T-cell (primary cell): ENCODE data around the gene UMOD. TPM values are rescaled to one million over a fixed set of nuclear protein-coding genes. Genes with fewer than 3 reads are reported as not detected.

Experiments used
- ATAC-seq, 4 experiments: fragments of 200-7000 bp in 3 of 4; fragments of 150-1000 bp in 1 of 4; cut with Tn5 transposase; replicated peaks in 1 of 4; 1 replicate in 3 of 4; 2 replicates in 1 of 4; pipeline ENCODE4 v1.10.0; 2021; ENCODE audit warnings: moderate library complexity in 3 of 4, mild to moderate bottlenecking in 2 of 4, moderate number of reproducible peaks in 1 of 4
- CTCF ChIA-PET, 2 donors: fragments of 300-600 bp; sonication (Branson Sonifier 250); formaldehyde crosslinking; loops; one replicate each; lab custom pipeline; 2022; ENCODE audit warnings: antibody characterized with exemption in 2 of 2; lab: Charles Lee
- POLR2A ChIA-PET, 2 donors: fragments of 300-600 bp; sonication (Branson Sonifier 250); formaldehyde crosslinking; loops; one replicate each; lab custom pipeline; 2022; ENCODE audit warnings: antibody characterized with exemption in 2 of 2; lab: Charles Lee
- DNase-seq, 35 experiments: peaks; one replicate each; pipeline versions ENCODE4 v3.0.0 to v3.0.0-alpha.2; 2013 to 2023
- H3K27ac ChIP-seq: one replicate; pipeline ENCODE4 v1.5.1; 2013; ENCODE audit warnings: low read length
- H3K27me3 ChIP-seq, 2 experiments: replicated peaks in 1 of 2; 1 replicate in 1 of 2; 2 replicates in 1 of 2; pipeline versions ENCODE4 v1.6.1 to v1.7.0; 2013; ENCODE audit warnings: low read length in 1 of 2, mixed read lengths in 1 of 2; ENCODE audit not compliant: control insufficient read depth in 2 of 2, insufficient read depth in 2 of 2; ENCODE audit errors: extremely low read depth in 1 of 2
- H3K36me3 ChIP-seq, 2 donors: 1 replicate in 1 of 2; 2 replicates in 1 of 2; pipeline versions ENCODE4 v1.6.1 to v1.7.0; 2013; ENCODE audit warnings: low read length in 1 of 2; ENCODE audit not compliant: control insufficient read depth in 2 of 2, insufficient read depth in 1 of 2; ENCODE audit errors: extremely low read depth in 1 of 2
- H3K4me1 ChIP-seq, 2 experiments: 1 replicate in 1 of 2; 2 replicates in 1 of 2; pipeline versions ENCODE4 v1.6.1 to v1.7.0; 2013; ENCODE audit warnings: low read length in 2 of 2, mixed read lengths in 1 of 2; ENCODE audit not compliant: insufficient read depth in 2 of 2, control insufficient read depth in 1 of 2; ENCODE audit errors: extremely low read depth in 1 of 2
- H3K4me3 ChIP-seq, 2 donors: 1 replicate in 1 of 2; 2 replicates in 1 of 2; pipeline versions ENCODE4 v1.5.1 to v1.7.0; 2013; ENCODE audit warnings: mild to moderate bottlenecking in 2 of 2, low read length in 1 of 2, moderate library complexity in 1 of 2; ENCODE audit not compliant: control insufficient read depth in 1 of 2; ENCODE audit errors: extremely low read depth in 1 of 2
- H3K9me3 ChIP-seq: 2 replicates; pipeline ENCODE4 v1.7.0; 2013
- H3K27ac Mint-ChIP-seq, 2 donors: one replicate each; pipeline ENCODE4 v1.8.0; 2020 to 2021; ENCODE audit warnings: mild to moderate bottlenecking in 2 of 2, mixed read lengths in 2 of 2
- H3K27me3 Mint-ChIP-seq, 2 donors: one replicate each; pipeline ENCODE4 v1.8.0; 2021 to 2022; ENCODE audit warnings: mixed read lengths in 2 of 2
- H3K36me3 Mint-ChIP-seq: one replicate; pipeline ENCODE4 v1.8.0; 2021; ENCODE audit warnings: mixed read lengths
- H3K4me1 Mint-ChIP-seq, 3 donors: one replicate each; pipeline ENCODE4 v1.8.0; 2020 to 2022; ENCODE audit warnings: mixed read lengths in 3 of 3, mild to moderate bottlenecking in 1 of 3
- H3K4me3 Mint-ChIP-seq, 3 donors: one replicate each; pipeline ENCODE4 v1.8.0; 2020 to 2022; ENCODE audit warnings: mild to moderate bottlenecking in 3 of 3, mixed read lengths in 3 of 3, moderate library complexity in 3 of 3
- H3K9me3 Mint-ChIP-seq, 3 donors: one replicate each; pipeline ENCODE4 v1.8.0; 2020 to 2022; ENCODE audit warnings: mixed read lengths in 3 of 3
- WGBS: methylation state at CpG from one replicate; pipeline ENCODE4 v1.1.5; 2013; ENCODE audit warnings: missing lambda C conversion rate; ENCODE audit not compliant: insufficient coverage; 5-methylcytosine and 5-hydroxymethylcytosine counted together
- total RNA-seq, 35 experiments: library from RNA in 6 of 35; stranded (reverse) in 6 of 35; fragments of 120-200 nt in 1 of 35; gene quantifications; one replicate each; pipeline versions ENCODE4 v1.2.1 to v1.2.4 and lab custom pipeline; 2013 to 2026

UMOD gene
- total RNA-seq, 5 donors from 2014 or later (not counting 1 experiment from before 2014, with no cell fraction given), result not detected

GRCh38 chr16:20372701-20373100, 20.2 kb upstream of the UMOD start:
- Histone ChIP-seq H3K27me3 (peaks cover 2 to 8% of the 10 kb centered on the region in 2 experiments), H3K27ac (no peak overlapping the region), H3K4me3 (no peak overlapping the region), H3K9me3 (no peaks in the 10 kb centered on the region), H3K4me1 (no peaks in the 10 kb centered on the region), H3K36me3 (no peaks in the 10 kb centered on the region)
- no peak overlapping the region for H3K27ac Mint-ChIP-seq
- ATAC-seq, result no peak
- H3K36me3 Mint-ChIP-seq, result no peaks in the 10 kb centered on the region
- CTCF ChIA-PET, result interaction anchor here in 1 of 2 donors (1.0 kb wide), 1 partner anchor 13 kb away, joined by 5 read pairs; no protein-coding TSS in a partner anchor
- no peak for DNase-seq
- H3K4me1 Mint-ChIP-seq, result no peaks in the 10 kb centered on the region
- 65% methylated on average over 2 of the region's 5 CpGs for WGBS
- peaks cover 0 to 5% (median 0%) of the 10 kb centered on the region in 3 donors for H3K9me3 Mint-ChIP-seq
- no peak overlapping the region for H3K4me3 Mint-ChIP-seq
- POLR2A ChIA-PET, result no interaction called here
- peaks cover 14 to 15% of the 10 kb centered on the region in 2 donors for H3K27me3 Mint-ChIP-seq

GRCh38 chr16:20369452-20370054, 17.0 kb upstream of the UMOD start:
- Mint-ChIP-seq H3K27ac (no peak overlapping the region), H3K27me3 (peaks cover 14 to 20% of the 10 kb centered on the region in 2 donors), H3K9me3 (peaks cover 0 to 5% (median 0%) of the 10 kb centered on the region in 3 donors), H3K4me1 (no peaks in the 10 kb centered on the region), H3K4me3 (no peak overlapping the region), H3K36me3 (no peaks in the 10 kb centered on the region)
- Histone ChIP-seq H3K27ac (no peak overlapping the region), H3K4me3 (no peak overlapping the region), H3K4me1 (no peaks in the 10 kb centered on the region), H3K27me3 (peaks cover 0 to 11% of the 10 kb centered on the region in 2 experiments), H3K9me3 (no peaks in the 10 kb centered on the region), H3K36me3 (no peaks in the 10 kb centered on the region)
- DNase-seq (no peak), ATAC-seq (no peak)
- ChIA-PET CTCF (no interaction called here), POLR2A (no interaction called here)
- 84% methylated on average over 9 of the region's 9 CpGs for WGBS

GRCh38 chr16:20364051-20364450, 11.5 kb upstream of the UMOD start:
- POLR2A ChIA-PET, result no interaction called here
- H3K27ac ChIP-seq, result no peak overlapping the region
- H3K27me3 ChIP-seq, result peaks cover 0 to 9% of the 10 kb centered on the region in 2 experiments
- H3K4me1 Mint-ChIP-seq, result no peaks in the 10 kb centered on the region
- H3K36me3 ChIP-seq, result no peaks in the 10 kb centered on the region
- no peaks in the 10 kb centered on the region for H3K9me3 Mint-ChIP-seq
- no peaks in the 10 kb centered on the region for H3K36me3 Mint-ChIP-seq
- peaks cover 13 to 14% of the 10 kb centered on the region in 2 donors for H3K27me3 Mint-ChIP-seq
- H3K9me3 ChIP-seq, result no peaks in the 10 kb centered on the region
- WGBS, result 77% methylated on average over 2 of the region's 3 CpGs
- no peak for DNase-seq
- H3K4me3 Mint-ChIP-seq, result no peak overlapping the region
- CTCF ChIA-PET, result no interaction called here
- ATAC-seq, result no peak
- no peaks in the 10 kb centered on the region for H3K4me1 ChIP-seq
- H3K27ac Mint-ChIP-seq, result no peak overlapping the region
- H3K4me3 ChIP-seq, result no peak overlapping the region

GRCh38 chr16:20363191-20363590, 10.7 kb upstream of the UMOD start:
- H3K4me3 ChIP-seq, result no peak overlapping the region
- POLR2A ChIA-PET, result interaction anchor here in 1 of 2 donors (0.6 kb wide), 1 partner anchor 595 kb away, joined by 4 read pairs; no protein-coding TSS in a partner anchor
- no peak overlapping the region for H3K4me3 Mint-ChIP-seq
- no peaks in the 10 kb centered on the region for H3K36me3 ChIP-seq
- CTCF ChIA-PET, result no interaction called here
- ATAC-seq (no peak), DNase-seq (no peak)
- WGBS, result 83% methylated on average over 1 of the region's 2 CpGs
- no peaks in the 10 kb centered on the region for H3K9me3 ChIP-seq
- H3K36me3 Mint-ChIP-seq, result no peaks in the 10 kb centered on the region
- H3K27me3 Mint-ChIP-seq, result peaks cover 13 to 14% of the 10 kb centered on the region in 2 donors
- H3K4me1 Mint-ChIP-seq, result no peaks in the 10 kb centered on the region
- no peak overlapping the region for H3K27ac ChIP-seq
- no peaks in the 10 kb centered on the region for H3K9me3 Mint-ChIP-seq
- H3K27ac Mint-ChIP-seq, result no peak overlapping the region
- H3K27me3 ChIP-seq, result peaks cover 0 to 6% of the 10 kb centered on the region in 2 experiments
- H3K4me1 ChIP-seq, result no peaks in the 10 kb centered on the region

- peaks cover 7 to 14% of the 10 kb centered on the region in 2 donors for H3K27me3 Mint-ChIP-seq
- H3K36me3 Mint-ChIP-seq, result no peaks in the 10 kb centered on the region
- H3K4me3 Mint-ChIP-seq, result no peak overlapping the region
- no peak overlapping the region for H3K27ac ChIP-seq
- no peaks in the 10 kb centered on the region for H3K4me1 Mint-ChIP-seq
- H3K9me3 Mint-ChIP-seq, result peaks cover 0 to 7% (median 0%) of the 10 kb centered on the region in 3 donors
- DNase-seq (no peak), ATAC-seq (no peak)
- POLR2A ChIA-PET, result no interaction called here
- no peak overlapping the region for H3K4me3 ChIP-seq
- peaks cover 0 to 9% of the 10 kb centered on the region in 2 experiments for H3K27me3 ChIP-seq
- WGBS, result no CpG with 5 or more reads among the region's 2 CpGs
- no peak overlapping the region for H3K27ac Mint-ChIP-seq
- CTCF ChIA-PET, result no interaction called here
- no peaks in the 10 kb centered on the region for H3K4me1 ChIP-seq
- H3K9me3 ChIP-seq, result no peaks in the 10 kb centered on the region
- no peaks in the 10 kb centered on the region for H3K36me3 ChIP-seq
Observed at GRCh38 chr16:20359997-20360396, 7.5 kb upstream of the UMOD start.

GRCh38 chr16:20355114-20355782, 2.7 kb upstream of the UMOD start:
- POLR2A ChIA-PET, result no interaction called here
- no peaks in the 10 kb centered on the region for H3K4me1 ChIP-seq
- H3K27ac Mint-ChIP-seq, result no peak overlapping the region
- no peak overlapping the region for H3K27ac ChIP-seq
- no peaks in the 10 kb centered on the region for H3K4me1 Mint-ChIP-seq
- no peak overlapping the region for H3K4me3 Mint-ChIP-seq
- no peaks in the 10 kb centered on the region for H3K36me3 ChIP-seq
- H3K36me3 Mint-ChIP-seq, result no peaks in the 10 kb centered on the region
- DNase-seq (no peak), ATAC-seq (no peak)
- H3K27me3 Mint-ChIP-seq, result peaks cover 9 to 17% of the 10 kb centered on the region in 2 donors
- no peak overlapping the region for H3K4me3 ChIP-seq
- CTCF ChIA-PET, result interaction anchor here in 1 of 2 donors (0.7 kb wide), 1 partner anchor 30 kb away, joined by 3 read pairs; no protein-coding TSS in a partner anchor
- peaks cover 0 to 7% (median 0%) of the 10 kb centered on the region in 3 donors for H3K9me3 Mint-ChIP-seq
- no peaks in the 10 kb centered on the region for H3K9me3 ChIP-seq
- H3K27me3 ChIP-seq, result peaks cover 0 to 9% of the 10 kb centered on the region in 2 experiments
- WGBS, result 82% methylated on average over 2 of the region's 7 CpGs
